ENCODE data around the gene BABAM1.

The BABAM1 gene

GRCh38 chr19:17266975-17267788, at the start of gene BABAM1:
BABAM1 (plus strand) TSS chr19:17267443; CDS start chr19:17268807, 1,364 bp downstream.
- peak; percentile 100 for DNase-seq (ENCODE audit: low spot score)

DNA sequence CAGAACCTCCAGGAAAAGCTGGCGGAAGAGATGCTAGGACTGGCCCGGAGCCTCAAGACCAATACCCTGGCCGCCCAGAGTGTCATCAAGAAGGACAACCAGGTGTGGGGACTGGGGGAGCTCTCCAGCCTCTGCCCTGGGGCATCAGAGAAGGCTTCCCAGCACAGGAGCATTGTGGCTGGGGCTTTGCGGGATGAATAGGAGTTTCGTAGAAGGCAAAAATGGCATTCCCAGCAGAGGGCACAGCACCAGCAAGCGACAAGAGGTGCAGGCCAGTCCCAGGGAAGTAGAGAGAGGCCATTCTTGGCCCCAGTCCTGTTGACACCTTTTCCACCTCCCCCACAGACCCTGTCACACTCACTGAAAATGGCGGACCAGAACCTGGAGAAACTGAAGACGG, 48.0 kb upstream of the BABAM1 start:
- DNase-seq (ENCODE audit: low spot score): no peak

GRCh38 chr19:17220207-17220758, 47.0 kb upstream of the BABAM1 start:
- DNase-seq (ENCODE audit: low spot score): peak; percentile 69

DNA sequence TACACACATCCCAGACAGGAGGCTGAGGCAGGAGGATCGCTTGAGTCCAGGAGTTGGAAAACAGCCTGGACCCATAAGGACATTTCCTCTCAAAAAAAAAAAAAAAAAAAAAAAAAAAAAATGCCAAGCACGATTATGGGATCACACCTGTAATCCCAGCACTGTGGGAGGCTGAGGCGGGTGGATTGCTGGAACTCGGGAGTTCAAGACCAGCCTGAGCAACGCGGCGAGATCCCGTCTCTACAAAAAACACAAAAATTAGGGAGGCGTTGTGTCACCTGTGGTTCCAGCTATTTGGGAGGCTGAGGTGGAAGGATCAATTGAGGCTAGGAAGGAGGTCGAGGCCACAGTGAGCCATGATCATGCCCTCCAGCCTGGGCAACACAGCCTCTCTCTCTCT, 42.2 kb upstream of the BABAM1 start:
- no peak for DNase-seq (ENCODE audit: low spot score)

DNA sequence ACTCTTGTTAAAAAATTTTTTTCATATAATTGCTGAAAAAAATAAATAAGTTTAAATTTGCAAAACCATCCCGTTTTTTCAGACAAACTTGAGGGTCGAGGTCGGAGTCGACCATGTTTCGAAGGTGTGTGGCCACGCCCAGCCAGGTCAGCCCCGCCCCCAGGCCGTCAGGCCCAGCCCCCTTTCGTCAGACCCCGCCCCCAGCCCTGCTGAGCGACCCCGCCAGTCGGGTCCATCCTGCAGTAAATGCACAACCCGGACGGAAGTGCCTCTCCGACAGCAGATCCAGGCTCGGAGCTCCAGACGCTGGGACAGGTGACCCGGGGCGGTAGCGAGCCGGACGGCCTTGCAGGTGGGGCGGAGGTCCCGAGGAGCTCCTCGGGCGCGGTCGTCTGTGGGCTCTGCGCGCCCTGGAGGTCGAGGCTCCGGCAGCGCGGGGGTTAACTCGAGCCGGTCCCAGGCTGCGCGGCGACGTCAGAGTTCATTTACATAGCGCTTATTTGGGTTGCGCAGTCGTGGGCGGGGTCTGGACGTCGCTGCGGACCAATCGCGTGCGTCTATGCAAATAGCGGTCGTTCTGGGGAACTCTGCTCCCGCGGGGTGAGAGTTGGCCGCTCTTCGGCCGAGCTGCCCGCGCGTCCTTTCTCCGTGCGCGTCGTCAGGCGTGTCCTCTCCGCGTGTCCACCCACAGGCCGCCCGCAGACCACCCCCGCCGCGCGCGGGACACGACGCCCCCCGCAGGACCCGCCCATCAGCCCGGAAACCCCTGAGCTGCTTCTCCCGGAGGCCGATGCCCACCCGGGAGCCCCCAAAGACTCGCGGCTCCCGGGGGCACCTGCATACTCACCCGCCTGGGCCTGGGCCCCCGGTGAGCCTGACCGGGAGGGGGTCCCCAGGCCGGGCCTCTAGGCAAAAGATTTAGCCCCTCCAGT, 41.0 kb upstream of the BABAM1 start, which contains the start of gene OCEL1:
TSS of gene OCEL1 (plus strand) at position 225 of the 932 bp plus-strand sequence. CDS start at position 247, 22 bp downstream.
- DNase-seq (ENCODE audit: low spot score): peak; percentile 97

GRCh38 chr19:17227798-17228367, 39.4 kb upstream of the BABAM1 start:
- no peak for DNase-seq (ENCODE audit: low spot score)

DNA sequence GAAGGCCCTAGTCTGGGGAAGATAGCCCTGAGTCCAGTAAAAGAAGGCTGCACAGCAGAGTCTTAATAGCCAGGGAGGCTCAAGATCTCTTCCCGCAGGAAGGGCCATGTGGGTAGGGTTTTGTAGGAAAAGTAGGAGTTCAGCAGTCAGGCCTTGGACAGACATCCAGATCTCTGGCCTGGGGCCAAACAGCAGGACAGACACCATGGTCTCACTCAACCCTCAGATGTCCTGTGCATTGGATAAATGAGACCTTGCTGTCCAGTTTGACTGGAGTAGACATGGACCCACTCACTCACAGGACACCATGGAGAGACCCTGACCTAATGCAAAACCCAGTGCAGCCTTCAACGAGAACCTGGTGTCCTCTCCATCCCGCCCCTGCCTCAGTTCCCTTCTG, 37.4 kb upstream of the BABAM1 start:
- DNase-seq (ENCODE audit: low spot score): no peak

GRCh38 chr19:17232258-17232657, 35.0 kb upstream of the BABAM1 start:
- DNase-seq (ENCODE audit: low spot score): no peak

DNA sequence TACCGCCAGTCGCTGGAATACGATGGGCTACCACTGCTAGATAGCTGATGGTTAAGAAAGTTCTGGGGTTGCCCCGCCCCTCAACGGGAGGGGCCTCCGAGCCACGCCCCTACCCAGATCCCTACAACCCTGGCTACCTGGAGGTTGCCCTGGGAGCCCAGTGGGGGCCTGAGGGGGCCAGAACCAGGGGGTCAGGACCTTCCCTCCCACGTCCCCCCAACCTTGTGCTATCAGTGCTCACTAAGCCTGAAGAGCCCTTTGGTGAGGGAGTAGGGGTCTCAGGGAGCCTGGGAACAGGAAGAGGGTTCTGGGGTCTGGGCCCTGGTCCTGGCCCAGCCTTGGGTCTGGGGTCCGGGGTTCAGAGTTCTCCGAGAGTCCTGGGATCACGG, 32.3 kb upstream of the BABAM1 start:
- DNase-seq (ENCODE audit: low spot score): peak; percentile 69

GRCh38 chr19:17235300-17235970, 31.8 kb upstream of the BABAM1 start:
- DNase-seq (ENCODE audit: low spot score): peak; percentile 71

DNA sequence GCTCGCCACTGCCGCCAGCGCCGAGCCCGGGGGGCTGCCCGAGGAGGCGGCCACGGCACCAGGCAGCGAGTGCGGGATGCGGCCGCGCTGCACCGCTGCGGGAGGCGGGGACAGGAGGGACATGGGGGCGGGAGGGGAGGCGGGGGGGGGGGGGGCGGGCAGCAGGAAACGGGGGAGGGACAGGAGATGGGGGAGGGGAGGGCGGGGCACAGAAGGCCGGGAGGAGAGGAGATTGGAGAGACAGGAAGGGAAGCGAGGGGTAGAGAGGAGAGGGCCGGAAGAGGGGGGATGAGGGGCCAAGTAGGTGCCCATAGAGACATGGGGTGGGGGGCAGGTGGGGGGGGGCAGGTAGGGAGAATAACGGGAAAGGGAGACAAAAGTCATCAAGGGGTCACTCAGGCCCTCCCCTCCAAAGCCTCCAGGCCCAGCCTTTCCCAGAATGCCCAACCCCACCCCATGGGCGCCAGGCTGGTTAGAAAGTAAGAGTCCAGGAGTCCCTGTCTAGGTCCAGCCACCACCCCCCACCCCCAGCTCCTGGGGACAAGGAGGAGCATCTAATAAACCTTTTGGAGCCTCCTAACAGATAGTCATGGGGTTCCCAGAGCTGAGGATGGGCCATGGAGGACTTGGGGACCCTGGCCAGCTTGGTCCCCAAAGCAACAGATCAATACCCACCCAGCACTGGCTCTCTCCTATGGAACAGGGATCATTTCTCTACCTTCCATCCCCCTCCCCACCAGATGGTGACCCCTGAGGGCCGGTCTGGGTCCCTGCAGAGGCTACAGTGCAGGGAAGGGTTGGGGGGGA, 31.1 kb upstream of the BABAM1 start:
- peak; percentile 53 for DNase-seq (ENCODE audit: low spot score)

DNA sequence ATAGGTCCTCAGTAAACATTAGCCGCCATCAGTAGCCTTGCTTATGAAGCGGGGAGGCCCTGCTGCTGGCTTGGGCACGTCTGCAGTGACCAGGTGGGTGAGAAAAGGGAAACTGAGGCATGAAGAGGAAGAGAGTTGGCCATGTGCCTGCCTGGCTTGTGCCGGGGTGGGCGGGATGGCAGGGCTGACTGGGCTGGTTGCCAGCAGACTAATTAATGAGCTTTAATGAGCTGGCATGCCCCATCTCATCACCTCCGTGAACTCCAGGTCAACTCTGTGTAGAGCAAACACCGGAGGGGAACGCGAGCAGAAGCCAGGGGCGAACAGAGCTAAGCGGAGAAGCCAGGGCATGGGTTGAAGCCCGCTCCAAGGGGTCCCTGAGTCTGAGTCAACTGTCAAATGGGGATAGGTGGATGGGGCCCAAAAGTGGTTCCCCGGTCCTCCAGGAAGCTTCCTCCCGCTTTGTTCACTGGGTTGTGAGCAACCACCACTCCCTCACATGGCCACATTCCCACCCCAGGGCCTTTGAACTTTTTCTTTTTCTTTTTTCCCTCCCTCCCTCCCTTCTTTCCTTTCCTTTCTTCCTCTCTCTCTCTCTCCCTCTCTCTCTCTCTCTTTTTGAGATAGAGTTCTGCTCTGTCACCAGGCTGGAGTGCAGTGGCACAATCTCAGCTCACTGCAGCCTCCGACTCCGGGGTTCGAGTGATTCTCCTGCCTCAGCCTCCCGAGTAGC, 30.3 kb upstream of the BABAM1 start:
- no peak for DNase-seq (ENCODE audit: low spot score)

DNA sequence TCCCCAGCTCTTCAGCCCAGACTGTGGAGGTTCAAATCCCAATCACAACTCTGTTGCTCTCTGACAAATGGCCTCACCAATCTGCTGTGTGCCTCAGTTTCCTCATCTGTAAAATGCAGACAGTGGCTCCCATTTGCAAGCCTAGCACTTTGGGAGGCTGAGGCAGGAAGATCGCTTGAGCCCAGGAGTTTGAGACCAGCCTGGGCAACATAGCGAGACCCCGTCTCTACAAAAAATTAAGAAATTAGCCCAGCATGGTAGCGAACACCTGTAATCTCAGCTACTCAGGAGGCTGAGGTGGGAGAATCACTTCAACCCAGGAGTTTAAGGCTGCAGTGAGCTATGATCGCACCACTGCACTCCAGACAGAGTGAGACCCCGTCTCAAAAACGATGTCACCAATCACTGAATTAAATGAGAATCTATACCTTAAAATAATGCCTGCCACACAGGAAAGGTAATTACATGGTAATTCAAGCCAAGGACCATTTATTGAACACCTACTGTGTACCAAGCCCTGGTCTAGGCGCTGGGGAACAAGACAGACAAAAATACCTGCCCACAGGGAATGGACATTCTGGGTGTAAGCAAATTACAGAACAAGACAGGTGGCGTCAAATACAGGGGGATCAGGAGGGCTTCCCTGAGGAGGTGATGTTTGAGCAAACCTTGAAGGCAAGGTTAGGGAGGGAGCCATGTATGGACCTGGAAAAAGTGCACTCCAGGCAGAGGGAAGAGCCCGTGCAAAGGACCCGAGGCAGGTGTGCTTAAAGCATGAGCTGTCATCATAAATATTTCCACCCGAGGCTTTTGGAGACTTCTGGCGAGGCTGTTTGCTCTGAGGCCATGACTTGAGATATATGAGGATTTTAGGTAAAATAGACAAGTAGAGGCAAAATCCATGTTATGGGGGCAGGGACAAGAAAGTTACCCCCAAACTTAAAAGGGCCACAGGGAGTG, 29.2 kb upstream of the BABAM1 start:
- no peak for DNase-seq (ENCODE audit: low spot score)

- DNase-seq (ENCODE audit: low spot score): no peak
These were observed 27.0 kb upstream of the BABAM1 start for GRCh38 chr19:17240062-17240752.

- DNase-seq (ENCODE audit: low spot score): no peak
These were observed 26.3 kb upstream of the BABAM1 start for GRCh38 chr19:17240826-17241399.

DNA sequence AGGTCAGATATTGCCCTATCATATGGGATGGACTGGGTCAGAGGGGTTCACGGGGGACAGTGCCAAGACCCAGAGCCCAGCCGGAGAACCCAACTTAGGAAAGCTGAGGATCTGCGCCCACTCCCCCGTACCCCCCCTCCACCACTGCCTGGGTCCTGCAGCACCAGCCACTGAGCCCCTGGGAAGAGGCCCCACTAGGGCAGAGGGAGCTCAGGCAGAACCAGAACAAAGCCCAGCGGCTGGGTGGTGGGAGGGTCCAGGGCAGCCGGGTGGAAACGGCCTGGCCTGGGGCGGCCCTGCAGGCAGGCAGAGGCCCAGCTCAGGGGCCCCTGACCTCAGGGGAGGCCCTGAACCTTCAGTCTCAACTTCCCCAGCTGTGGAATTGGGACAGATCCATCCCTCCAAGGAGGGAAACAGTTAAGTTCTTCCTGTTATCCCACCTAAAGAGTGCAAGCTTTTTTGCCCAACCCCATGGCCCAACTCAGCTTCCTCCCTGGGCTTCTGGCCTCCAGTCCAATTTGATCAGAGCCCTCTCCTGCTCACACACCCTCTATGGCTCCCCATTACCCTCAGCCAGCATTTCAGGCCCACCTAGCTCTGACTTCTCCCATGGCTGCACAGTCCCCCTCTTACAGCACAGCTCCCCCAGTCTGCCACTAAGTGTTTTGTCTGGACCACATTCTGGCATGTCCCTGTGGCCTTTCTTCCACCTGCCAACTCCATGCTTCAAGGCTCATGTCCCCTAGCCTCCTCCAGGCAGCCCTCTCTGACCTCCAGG, 24.6 kb upstream of the BABAM1 start:
- DNase-seq (ENCODE audit: low spot score): no peak

GRCh38 chr19:17243211-17243829, 23.9 kb upstream of the BABAM1 start:
- DNase-seq (ENCODE audit: low spot score): no peak
